Prostate gland (tissue), 2 donors: ENCODE data around the gene GPR151.

Experiments
- POLR2AphosphoS5 ChIP-seq: sonication (generic); formaldehyde crosslinking; IDR thresholded peaks from one replicate; pipeline ENCODE4 v1.6.1; 2017; ENCODE audit warnings: antibody characterized with exemption
- TF ChIP-seq, protein P1 (sequence below), 4 experiments: fragments of 200-600 bp in 2 of 4; fragments of 450-650 bp in 2 of 4; sonication (generic) in 2 of 4; IDR thresholded peaks; 1 replicate in 3 of 4; 2 replicates in 1 of 4; pipeline ENCODE4 v1.5.1; 2016 to 2019; ENCODE audit warnings: antibody characterized with exemption in 4 of 4, mild to moderate bottlenecking in 2 of 4, moderate library complexity in 2 of 4

DNA sequence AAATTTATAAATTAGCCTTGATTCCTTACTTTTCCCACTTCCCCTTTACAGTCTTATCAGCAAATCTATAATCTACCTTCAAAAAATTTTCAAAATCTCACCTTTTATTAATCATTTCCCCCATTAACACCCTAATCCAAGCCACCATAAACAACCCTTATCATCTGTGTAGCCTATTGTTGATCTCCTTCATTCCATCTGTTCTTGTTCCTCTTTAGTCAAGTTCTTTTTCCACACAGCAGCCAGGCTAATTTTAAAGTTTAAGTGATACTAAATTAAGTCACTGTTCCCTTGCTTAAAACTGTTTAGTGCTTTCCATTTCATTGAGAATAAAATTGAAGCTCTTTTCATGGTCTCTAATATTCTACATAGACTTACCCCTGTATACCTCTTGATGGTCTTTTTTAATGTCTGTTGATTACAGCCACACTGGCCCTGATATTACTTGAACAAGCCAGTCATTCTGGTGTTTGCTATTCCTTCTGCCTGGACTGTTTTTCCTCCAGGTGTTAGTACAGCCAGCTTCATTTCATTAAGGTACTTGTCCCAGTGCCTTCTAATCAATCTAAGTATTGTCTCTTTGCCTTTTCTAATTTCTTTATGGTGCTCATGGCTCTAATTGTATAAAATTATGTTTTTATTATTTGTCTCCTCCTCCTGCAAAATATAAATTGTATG is 31.1 kb downstream of the GPR151 start:
- TF ChIP-seq, protein P1, sequence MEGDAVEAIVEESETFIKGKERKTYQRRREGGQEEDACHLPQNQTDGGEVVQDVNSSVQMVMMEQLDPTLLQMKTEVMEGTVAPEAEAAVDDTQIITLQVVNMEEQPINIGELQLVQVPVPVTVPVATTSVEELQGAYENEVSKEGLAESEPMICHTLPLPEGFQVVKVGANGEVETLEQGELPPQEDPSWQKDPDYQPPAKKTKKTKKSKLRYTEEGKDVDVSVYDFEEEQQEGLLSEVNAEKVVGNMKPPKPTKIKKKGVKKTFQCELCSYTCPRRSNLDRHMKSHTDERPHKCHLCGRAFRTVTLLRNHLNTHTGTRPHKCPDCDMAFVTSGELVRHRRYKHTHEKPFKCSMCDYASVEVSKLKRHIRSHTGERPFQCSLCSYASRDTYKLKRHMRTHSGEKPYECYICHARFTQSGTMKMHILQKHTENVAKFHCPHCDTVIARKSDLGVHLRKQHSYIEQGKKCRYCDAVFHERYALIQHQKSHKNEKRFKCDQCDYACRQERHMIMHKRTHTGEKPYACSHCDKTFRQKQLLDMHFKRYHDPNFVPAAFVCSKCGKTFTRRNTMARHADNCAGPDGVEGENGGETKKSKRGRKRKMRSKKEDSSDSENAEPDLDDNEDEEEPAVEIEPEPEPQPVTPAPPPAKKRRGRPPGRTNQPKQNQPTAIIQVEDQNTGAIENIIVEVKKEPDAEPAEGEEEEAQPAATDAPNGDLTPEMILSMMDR (IDR thresholded peaks at IDR 0.05): no peak
- TF ChIP-seq POLR2AphosphoS5: no peak
